Measurements from ENCODE around the gene CACNB1.

DNA sequence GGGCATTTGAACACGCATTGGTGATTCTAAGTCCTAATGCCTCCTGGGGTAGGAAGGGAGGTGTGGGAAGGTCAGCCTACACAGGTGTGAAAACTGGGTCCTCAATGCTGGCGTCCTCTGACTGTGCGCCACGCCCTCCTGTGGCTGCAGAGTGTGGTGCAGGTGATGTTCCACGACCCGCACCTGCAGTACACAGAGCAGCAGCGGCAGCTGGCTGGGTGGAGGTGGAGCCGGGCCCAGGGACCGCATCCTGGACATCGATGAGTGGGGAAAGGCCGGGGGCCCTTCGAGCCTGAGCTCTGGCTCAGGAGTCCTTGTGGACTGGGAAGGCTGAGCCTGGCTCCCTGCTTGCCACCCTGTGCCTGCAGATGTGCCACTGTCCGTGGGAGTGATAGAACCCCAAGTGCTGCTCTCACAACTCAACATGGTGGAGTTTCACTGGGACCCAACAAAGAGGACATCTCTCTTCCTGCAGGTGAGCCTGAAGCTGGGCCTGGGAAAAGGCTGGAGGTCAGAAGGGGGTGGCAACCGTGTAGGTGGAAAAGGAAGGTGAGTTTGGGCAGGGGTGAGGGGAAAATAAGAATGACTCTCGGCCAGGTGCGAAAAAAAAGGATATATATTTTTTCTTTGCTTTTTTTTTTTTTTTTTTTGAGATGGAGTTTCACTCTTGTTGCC, 42.3 kb upstream of the CACNB1 start:
- TF ChIP-seq EZH2phosphoT487 (IDR thresholded peaks at IDR 0.05; ENCODE audit: insufficient read depth, low read depth) (no peak), EZH2 (IDR thresholded peaks at IDR 0.05; ENCODE audit: insufficient read depth, poor library complexity, severe bottlenecking) (no peak)
